OCI-LY7 (cell line): ENCODE data around the gene OR3A2. TPM values are rescaled to one million over a fixed set of nuclear protein-coding genes. Genes with fewer than 3 reads are reported as not detected.
"Not testable (repeated sequence)": the region's sequence is repeated elsewhere in the genome, so short reads cannot be mapped to it uniquely, and the experiment has no call there.

ENCODE experiments used
- BruUV-seq: library from RNA; stranded (reverse); fragments of 400-500 nt; replicated peaks from 2 replicates; lab custom pipeline; 2021; lab: Mats Ljungman, UMichigan
- CTCF ChIA-PET: fragments of 300-600 bp; sonication (Branson Sonifier 250); formaldehyde crosslinking; loops from one replicate; lab custom pipeline; 2022; ENCODE audit warnings: antibody characterized with exemption; ENCODE audit not compliant: unreplicated experiment; lab: Charles Lee
- POLR2A ChIA-PET: fragments of 300-600 bp; sonication (Branson Sonifier 250); formaldehyde crosslinking; loops from one replicate; lab custom pipeline; 2022; ENCODE audit warnings: antibody characterized with exemption; lab: Charles Lee
- DNase-seq: peaks from one replicate; pipeline ENCODE4 v3.0.0-alpha.2; 2015; ENCODE audit warnings: low spot score
- H2AFZ ChIP-seq: fragments of 200-600 bp; sonication (generic), shearing (Covaris generic); 2 replicates; pipeline ENCODE4 v1.6.1; 2014; ENCODE audit warnings: mild to moderate bottlenecking, antibody characterized with exemption, low read length, moderate library complexity
- H3K27ac ChIP-seq: fragments of 200-600 bp; sonication (generic); 2 replicates; pipeline ENCODE4 v1.5.1; 2014; ENCODE audit warnings: mixed run types, low read depth, mild to moderate bottlenecking, moderate library complexity, low read length, inconsistent platforms; ENCODE audit not compliant: poor library complexity, severe bottlenecking
- H3K36me3 ChIP-seq: fragments of 200-600 bp; sonication (generic); 2 replicates; pipeline ENCODE4 v1.6.1; 2014; ENCODE audit warnings: mild to moderate bottlenecking, antibody characterized with exemption, low read length, moderate library complexity, mixed read lengths; ENCODE audit not compliant: insufficient read depth
- H3K4me1 ChIP-seq: fragments of 200-600 bp; sonication (generic); 2 replicates; pipeline ENCODE4 v1.5.1; 2014; ENCODE audit warnings: mild to moderate bottlenecking, low read length; ENCODE audit not compliant: insufficient read depth, poor library complexity, severe bottlenecking
- H3K4me2 ChIP-seq: fragments of 200-600 bp; sonication (generic); 2 replicates; pipeline ENCODE4 v1.6.1; 2014; ENCODE audit warnings: mild to moderate bottlenecking, low read length
- H3K4me3 ChIP-seq: fragments of 200-600 bp; sonication (generic); 2 replicates; pipeline ENCODE4 v1.5.1; 2014; ENCODE audit warnings: mild to moderate bottlenecking, low read depth, low read length; ENCODE audit not compliant: poor library complexity, severe bottlenecking
- H3K79me2 ChIP-seq: fragments of 200-600 bp; sonication (generic); 2 replicates; pipeline ENCODE4 v1.6.1; 2016; ENCODE audit warnings: low read depth, mild to moderate bottlenecking, low read length, moderate library complexity, mixed read lengths; ENCODE audit not compliant: insufficient read depth
- H3K9me2 ChIP-seq: fragments of 200-600 bp; sonication (generic); 2 replicates; pipeline ENCODE4 v1.6.1; 2016; ENCODE audit warnings: mild to moderate bottlenecking, low read length, mixed read lengths; ENCODE audit not compliant: insufficient read depth
- H3K9me3 ChIP-seq: fragments of 200-600 bp; sonication (generic); 2 replicates; pipeline ENCODE4 v1.6.1; 2014; ENCODE audit warnings: mild to moderate bottlenecking, mixed run types, low read length, mixed read lengths
- H4K20me1 ChIP-seq: fragments of 200-600 bp; sonication (generic); 2 replicates; pipeline ENCODE4 v1.6.1; 2014; ENCODE audit warnings: mild to moderate bottlenecking, antibody characterized with exemption, low read length, moderate library complexity, mixed read lengths; ENCODE audit not compliant: insufficient read depth
- intact Hi-C: fragments of 100-400 bp; cut with micrococcal nuclease; formaldehyde crosslinking; loops from one replicate; pipeline ENCODE4 v1.10.0; 2022; ENCODE audit not compliant: unreplicated experiment
- small RNA-seq: library from RNA; depleted of rRNA; stranded (forward); fragments of <200 nt; gene quantifications from one replicate; pipeline ENCODE3, GENCODE V24; 2014
- total RNA-seq, 2 experiments: library from RNA; depleted of rRNA in 1 of 2; stranded (reverse); fragments of >200 nt in 1 of 2; shearing (Covaris generic) in 1 of 2; gene quantifications; 2 replicates each; pipeline ENCODE4 v1.2.3, GENCODE V29; 2014 to 2022

OR3A2 gene
- total RNA-seq, 2 experiments from 2014 or later, result not detected

GRCh38 chr17:3238685-3239084, 147.4 kb downstream of the OR3A2 start:
- H3K36me3 ChIP-seq, H3K4me3 ChIP-seq, H2AFZ ChIP-seq, BruUV-seq, H3K9me3 ChIP-seq, CTCF ChIA-PET, H3K27ac ChIP-seq, H3K79me2 ChIP-seq, H3K4me1 ChIP-seq, H3K4me2 ChIP-seq, H4K20me1 ChIP-seq, intact Hi-C loops, H3K9me2 ChIP-seq, POLR2A ChIA-PET: not testable (repeated sequence)
- DNase-seq, result peak; percentile 21

- H3K9me2 ChIP-seq, H3K27ac ChIP-seq, BruUV-seq, intact Hi-C loops, H3K4me1 ChIP-seq, H3K36me3 ChIP-seq, CTCF ChIA-PET, DNase-seq, H4K20me1 ChIP-seq, POLR2A ChIA-PET, H3K4me3 ChIP-seq, H2AFZ ChIP-seq, H3K79me2 ChIP-seq, H3K4me2 ChIP-seq, H3K9me3 ChIP-seq: not testable (repeated sequence)
Measured at GRCh38 chr17:3232300-3232699, 153.8 kb downstream of the OR3A2 start.

Small RNAs within 50 kb of the gene (small RNA-seq; reads per million reads assigned to genes)
- gene OR1AC1P, result not detected

Other genes starting within 250 kb of the OR3A2 start
- not detected in 2 replicates for gene OR1A2, start 188.8 kb downstream of the OR3A2 start, total RNA-seq (2014; rRNA removed; shearing (Covaris generic))
- gene OR1A2, start 188.8 kb downstream of the OR3A2 start, total RNA-seq (2022), result not detected in 2 replicates
- not detected in 2 replicates for gene OR1A1, start 178.6 kb downstream of the OR3A2 start, total RNA-seq (2014; rRNA removed; shearing (Covaris generic))
- gene OR1A1, start 178.6 kb downstream of the OR3A2 start, total RNA-seq (2022), result not detected in 2 replicates
- gene OR3A1, start 87.9 kb downstream of the OR3A2 start, total RNA-seq (2014; rRNA removed; shearing (Covaris generic)), result not detected in 2 replicates
- not detected in 2 replicates for gene OR3A1, start 87.9 kb downstream of the OR3A2 start, total RNA-seq (2022)
- gene OR1E1, start 12.1 kb upstream of the OR3A2 start, total RNA-seq (2014; rRNA removed; shearing (Covaris generic)), result not detected in 2 replicates
- gene OR1E1, start 12.1 kb upstream of the OR3A2 start, total RNA-seq (2022), result not detected in 2 replicates
- gene OR3A3, start 25.1 kb upstream of the OR3A2 start, total RNA-seq (2014; rRNA removed; shearing (Covaris generic)), result not detected in 2 replicates
- not detected in 2 replicates for gene OR3A3, start 25.1 kb upstream of the OR3A2 start, total RNA-seq (2022)
- gene OR1E2, start 47.5 kb upstream of the OR3A2 start, total RNA-seq (2014; rRNA removed; shearing (Covaris generic)), result not detected in 2 replicates
- not detected in 2 replicates for gene OR1E2, start 47.5 kb upstream of the OR3A2 start, total RNA-seq (2022)
- gene SPATA22, start 85.5 kb upstream of the OR3A2 start, total RNA-seq (2014; rRNA removed; shearing (Covaris generic)), result not detected in 2 replicates
- not detected in 2 replicates for gene SPATA22, start 85.5 kb upstream of the OR3A2 start, total RNA-seq (2022)
- gene ASPA, start 89.7 kb upstream of the OR3A2 start, total RNA-seq (2014; rRNA removed; shearing (Covaris generic)), result not detected in 2 replicates
- gene ASPA, start 89.7 kb upstream of the OR3A2 start, total RNA-seq (2022), result not detected in 2 replicates
- not detected in 2 replicates for gene TRPV3, start 171.5 kb upstream of the OR3A2 start, total RNA-seq (2014; rRNA removed; shearing (Covaris generic))
- gene TRPV3, start 171.5 kb upstream of the OR3A2 start, total RNA-seq (2022), result 0.06 TPM in 1 of 2 replicates, not detected in the other
- gene TRPV1, start 223.1 kb upstream of the OR3A2 start, total RNA-seq (2014; rRNA removed; shearing (Covaris generic)), result 2.2 and 2.7 TPM in 2 replicates
- 2.9 and 4.5 TPM in 2 replicates for gene TRPV1, start 223.1 kb upstream of the OR3A2 start, total RNA-seq (2022)
- 17.0 and 21.4 TPM in 2 replicates for gene SHPK, start 249.9 kb upstream of the OR3A2 start, total RNA-seq (2014; rRNA removed; shearing (Covaris generic))
- 15.7 and 16.9 TPM in 2 replicates for gene SHPK, start 249.9 kb upstream of the OR3A2 start, total RNA-seq (2022)